GM13976 (cell line): ENCODE results near the gene SLC34A3.

ENCODE experiments used
- DNase-seq: peaks from one replicate; pipeline ENCODE4 v3.0.0; 2012; ENCODE audit warnings: low spot score
- CTCF ChIP-seq: IDR thresholded peaks from 2 replicates; pipeline ENCODE4 v1.5.1; 2012; ENCODE audit warnings: borderline replicate concordance, mild to moderate bottlenecking; ENCODE audit not compliant: insufficient read depth; ENCODE audit errors: extremely low read depth, missing control alignments, control extremely low read depth
- in situ Hi-C: fragments of 300-500 bp; cut with MboI; formaldehyde crosslinking; loops from one replicate; pipeline ENCODE4 v1.12.0; 2022; ENCODE audit warnings: low sequenced_read_pairs, mixed read lengths, inconsistent platforms; ENCODE audit not compliant: unreplicated experiment

SLC34A3 gene

GRCh38 chr9:137194909-137195308 lies 35.8 kb upstream of the SLC34A3 start:
- no peak for DNase-seq
- in situ Hi-C loops: no loop called here
- TF ChIP-seq CTCF: no peak

- in situ Hi-C loops: no loop called here
- no peak for DNase-seq
- no peak for TF ChIP-seq CTCF
Observed at GRCh38 chr9:137195525-137196220, 35.0 kb upstream of the SLC34A3 start.

GRCh38 chr9:137198051-137198901 lies 32.4 kb upstream of the SLC34A3 start:
- no peak for TF ChIP-seq CTCF
- in situ Hi-C loops: no loop called here
- DNase-seq: no peak

- in situ Hi-C loops: no loop called here
- no peak for TF ChIP-seq CTCF
- DNase-seq: no peak
Observed at GRCh38 chr9:137198902-137199283, 31.8 kb upstream of the SLC34A3 start.

- in situ Hi-C loops: no loop called here
- DNase-seq: no peak
- no peak for TF ChIP-seq CTCF
Observed at GRCh38 chr9:137199411-137200121, 31.1 kb upstream of the SLC34A3 start.
